Heart right ventricle (tissue), 16 donors: ENCODE data around the gene CDH23. TPM values are rescaled to one million over a fixed set of nuclear protein-coding genes. Genes with fewer than 3 reads are reported as not detected.
A peak's percentile ranks its signal among the peaks of the same experiment; 100 is the strongest.

ENCODE experiments used
- ATAC-seq, 8 donors: fragments of 200-7000 bp; cut with Tn5 transposase; one replicate each; pipeline ENCODE4 v1.9.1; 2020; ENCODE audit warnings: mild to moderate bottlenecking in 8 of 8, moderate library complexity in 8 of 8, moderate number of reproducible peaks in 1 of 8
- DNase-seq, 2 donors: peaks; one replicate each; pipeline ENCODE4 v3.0.0-alpha.2; 2020
- H3K27ac ChIP-seq, 10 donors: fragments of 200-600 bp; sonication (generic) in 2 of 10; one replicate each; pipeline versions ENCODE4 v1.5.0 to v1.8.0; 2020 to 2022; ENCODE audit warnings: mild to moderate bottlenecking in 3 of 10
- H3K27me3 ChIP-seq, 7 donors: fragments of 200-600 bp; one replicate each; pipeline ENCODE4 v1.8.0; 2021 to 2022; ENCODE audit warnings: mild to moderate bottlenecking in 2 of 7
- H3K36me3 ChIP-seq, 9 donors: fragments of 200-600 bp; sonication (generic) in 1 of 9; one replicate each; pipeline versions ENCODE4 v1.5.0 to v1.8.0; 2020 to 2022; ENCODE audit warnings: mild to moderate bottlenecking in 2 of 9
- H3K4me1 ChIP-seq, 9 donors: fragments of 200-600 bp; sonication (generic) in 1 of 9; one replicate each; pipeline versions ENCODE4 v1.5.0 to v1.8.0; 2020 to 2022; ENCODE audit warnings: mild to moderate bottlenecking in 4 of 9
- H3K4me3 ChIP-seq, 10 donors: fragments of 200-600 bp; sonication (generic) in 2 of 10; one replicate each; pipeline versions ENCODE4 v1.5.0 to v1.8.0; 2020 to 2022; ENCODE audit warnings: mild to moderate bottlenecking in 7 of 10, moderate library complexity in 2 of 10
- H3K9me3 ChIP-seq, 11 donors: fragments of 200-600 bp in 10 of 11; sonication (generic) in 2 of 11; one replicate each; pipeline versions ENCODE4 v1.5.0 to v1.8.0; 2013 to 2022; ENCODE audit warnings: mild to moderate bottlenecking in 2 of 11, control low read depth in 1 of 11, moderate library complexity in 1 of 11
- CTCF ChIP-seq, 9 donors: fragments of 200-600 bp; sonication (generic) in 2 of 9; IDR thresholded peaks; one replicate each; pipeline versions ENCODE4 v1.5.0 to v1.8.0; 2021 to 2022; ENCODE audit warnings: antibody characterized with exemption in 9 of 9, mild to moderate bottlenecking in 5 of 9, moderate library complexity in 1 of 9
- WGBS, 2 donors: extraction: QIAGEN DNeasy Blood & Tissue Kit; methylation state at CpG; one replicate each; pipeline ENCODE4 v1.1.7; 2013; ENCODE audit warnings: inconsistent platforms in 1 of 2; 5-methylcytosine and 5-hydroxymethylcytosine counted together
- intact Hi-C, 10 donors: fragments of 100-400 bp; cut with DNase I; formaldehyde crosslinking; loops; one replicate each; pipeline versions ENCODE4 v1.11.1 to v1.14.2; 2022
- polyA plus RNA-seq, 2 donors: library from polyadenylated mRNA; stranded (reverse); fragments of 200-250 nt; gene quantifications; one replicate each; pipeline ENCODE4 v1.2.3, GENCODE V29; 2013
- total RNA-seq, 10 donors: library from RNA; stranded (reverse); fragmentation: NEBNext Ultra II Directional in 3 of 10; extraction: Animal tissue kit (Norgen Biotek cat#: 25700) in 3 of 10; gene quantifications; one replicate each; pipeline versions ENCODE4 v1.2.1 to v1.2.4, GENCODE V29; 2021 to 2023
- donor health status: Arrhythmogenic right ventricular cardiomyopathy.
- donor health status: ischemic (EF 13 %, LVEDD 7.1; RV severe dilation, severe dysfunction).
- donor health status: healthy with polysubstance abuse.
- donor health status: DM: no; HTN: yes; CAD: no.
- donor health status: DM: no; HTN: no; CAD: no.
- donor health status: ischemic (EF 25% LVEDD 6.9; RV normal size, moderate dysfunction).
- donor health status: ischemic (EF 25% LVEDD 5.7; RV mildly dilated, moderate dysfunction).
- donor health status: healthy.
- donor health status: DM: yes; HTN: yes; CAD: no.
- donor health status: Ischemic cardiomyopathy.
- donor health status: ischemic (EF 35%, LVEDD 5.7; RV mildly dilated, moderate dysfunction).
- donor health status: nonischemic (EF 11% LVEDD 7.7; RV severe dilation, severe dysfunction).
- donor health status: DM: yes; HTN: yes; CAD: no.
- donor health status: PGD.
- donor health status: ischemic (EF 29% LVEDD 5.4; RV normal size, mild dysfunction).
- donor health status: nonischemic (EF 23%, LVEDD 6.1; RV moderate dilation, normal function).

Gene CDH23
- total and polyA plus RNA-seq, 12 donors, result 1.1 to 7.7 (median 4.6) TPM

DNA sequence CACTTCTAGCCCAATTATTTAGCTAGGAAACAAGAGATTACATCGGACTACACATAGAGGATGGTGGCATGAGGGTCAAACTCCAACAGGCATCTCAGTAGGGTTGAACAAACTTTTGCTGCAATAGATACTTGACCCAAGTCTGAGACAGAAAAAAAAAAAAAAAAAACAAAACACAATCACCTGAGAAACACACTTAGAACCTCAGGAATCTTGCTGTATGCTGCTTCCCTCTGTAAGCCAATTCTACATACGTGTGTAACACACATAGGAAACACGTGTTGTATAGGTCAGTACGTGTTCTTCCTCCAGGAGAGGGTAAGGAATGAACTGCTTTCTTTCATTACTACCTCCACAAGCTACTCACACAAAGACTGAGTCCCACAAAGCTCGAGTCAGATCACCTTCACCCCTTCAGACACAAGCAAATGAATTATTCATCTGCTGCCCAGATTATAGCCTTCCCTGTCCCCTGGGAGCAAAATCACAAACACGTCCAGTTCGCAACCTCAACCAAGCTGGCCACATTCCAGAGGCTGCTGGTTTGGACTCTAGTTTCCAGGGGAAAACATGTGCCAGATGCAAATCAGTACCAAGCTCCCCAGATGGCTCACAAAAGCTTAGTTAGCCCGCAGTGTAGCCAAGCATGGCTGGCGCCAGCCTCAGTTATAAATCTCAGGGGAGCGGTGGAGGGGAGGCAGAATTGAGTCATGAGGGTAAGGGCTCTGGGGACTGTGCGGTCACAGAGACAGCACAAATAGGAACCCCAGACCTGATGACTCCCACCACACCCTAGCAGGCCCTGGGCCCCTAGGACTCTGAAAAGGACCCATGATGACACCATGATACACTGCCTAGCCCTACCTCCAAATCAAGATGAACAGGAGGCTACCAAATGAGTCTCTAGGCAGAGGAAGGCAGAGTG lies 439.2 kb downstream of the CDH23 start:
- intact Hi-C loops, result loop anchor here in 8 of 10 donors (5.0 to 10.0 kb wide), 2 partner anchors 59 to 61 kb away; no protein-coding TSS in a partner anchor
- TF ChIP-seq CTCF (IDR thresholded peaks at IDR 0.05), result no peak
- Histone ChIP-seq H3K36me3 (peaks cover 0 to 61% (median 16%) of the 10 kb centered on the region in 9 donors), H3K4me1 (peaks cover 36 to 100% (median 85%) of the 10 kb centered on the region in 9 donors), H3K4me3 (peak overlapping the region in 1 of 10 donors; percentile 10), H3K9me3 (no peaks in the 10 kb centered on the region), H3K27me3 (no peaks in the 10 kb centered on the region), H3K27ac (peak overlapping the region; percentile 23 to 90 (median 83))
- ATAC-seq (peak; percentile 34 to 70 (median 56)), DNase-seq (peak; percentile 69 to 72)
- WGBS, 2 donors, result 28 to 33% methylated on average over 11 of the region's 11 CpGs

DNA sequence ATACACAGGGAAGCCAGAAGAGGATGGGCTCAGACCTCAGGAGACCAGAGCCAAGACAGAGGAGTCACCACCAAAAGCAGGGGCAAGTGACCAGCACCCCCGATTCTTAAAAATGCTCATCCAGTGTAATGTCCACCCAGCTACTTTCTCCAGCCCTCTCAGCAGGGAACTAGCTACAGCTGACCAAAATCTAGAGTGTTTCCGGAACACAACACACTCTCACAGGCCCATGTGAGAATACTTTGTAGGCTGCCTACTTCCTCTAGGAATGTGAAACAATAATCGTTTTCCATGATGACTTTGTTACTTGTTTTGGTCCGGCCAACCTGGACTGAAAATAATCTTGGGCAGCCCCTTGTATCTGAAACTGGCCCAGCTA lies 439.9 kb downstream of the CDH23 start:
- peak in 1 of 2 donors; percentile 25 for DNase-seq
- H3K4me3 ChIP-seq, result peak overlapping the region in 1 of 10 donors; percentile 10
- no peaks in the 10 kb centered on the region for H3K27me3 ChIP-seq
- intact Hi-C loops, result loop anchor here in 8 of 10 donors (5.0 to 10.0 kb wide), 2 partner anchors 58 to 61 kb away; no protein-coding TSS in a partner anchor
- no peaks in the 10 kb centered on the region for H3K9me3 ChIP-seq
- peak; percentile 32 to 79 (median 72) for ATAC-seq
- no peak for TF ChIP-seq CTCF (IDR thresholded peaks at IDR 0.05)
- peaks cover 36 to 100% (median 91%) of the 10 kb centered on the region in 9 donors for H3K4me1 ChIP-seq
- H3K36me3 ChIP-seq, result peaks cover 0 to 55% (median 10%) of the 10 kb centered on the region in 9 donors
- H3K27ac ChIP-seq, result peak overlapping the region; percentile 23 to 90 (median 83)
- WGBS, 2 donors, result 30 to 43% methylated on average over 4 of the region's 4 CpGs

GRCh38 chr10:71837098-71837827 lies 440.5 kb downstream of the CDH23 start:
- Histone ChIP-seq H3K4me1 (peaks cover 36 to 100% (median 95%) of the 10 kb centered on the region in 9 donors), H3K36me3 (peaks cover 0 to 48% (median 4%) of the 10 kb centered on the region in 9 donors), H3K27me3 (no peaks in the 10 kb centered on the region), H3K4me3 (peak overlapping the region in 1 of 10 donors; percentile 10), H3K9me3 (no peaks in the 10 kb centered on the region), H3K27ac (peak overlapping the region in 9 of 10 donors; percentile 73 to 90 (median 84))
- peak in 6 of 8 donors; percentile 31 to 45 (median 40) for ATAC-seq
- TF ChIP-seq CTCF (IDR thresholded peaks at IDR 0.05), result peak in 8 of 9 donors; percentile 6 to 55 (median 46)
- no peak for DNase-seq
- WGBS, 2 donors, result 58 to 65% methylated on average over 17 of the region's 17 CpGs
- intact Hi-C loops, result loop anchor here in 8 of 10 donors (5.0 to 10.0 kb wide), 2 partner anchors 58 to 60 kb away; no protein-coding TSS in a partner anchor
